ENCODE measurements around the gene CCL15.
"Not testable (repeated sequence)": the region's sequence is repeated elsewhere in the genome, so short reads cannot be mapped to it uniquely, and the experiment has no call there.

Gene CCL15

GRCh38 chr17:36024106-36024869 lies 22.9 kb upstream of the CCL15 start:
- Histone ChIP-seq H3K9ac (ENCODE audit: insufficient read length, low read depth) (no peak overlapping the region), H3K4me3 (ENCODE audit: insufficient read length, low read depth) (no peak overlapping the region), H3K9me3 (ENCODE audit: insufficient read depth, low read length) (no peaks in the 10 kb centered on the region; the same call in 1 of the 2 replicates), H3K27me3 (ENCODE audit: insufficient read depth, insufficient read length) (no peaks in the 10 kb centered on the region), H3K4me1 (ENCODE audit: insufficient read depth, insufficient read length) (no peaks in the 10 kb centered on the region), H3K36me3 (ENCODE audit: insufficient read depth, insufficient read length, low read length) (no peaks in the 10 kb centered on the region)
- DNase-seq (ENCODE audit: low read depth, low spot score): no peak
- TF ChIP-seq YY1 (IDR thresholded peaks at IDR 0.05; ENCODE audit: insufficient read depth, insufficient read length) (no peak), SUZ12 (IDR thresholded peaks at IDR 0.05; ENCODE audit: extremely low read depth, insufficient read depth, insufficient read length) (no peak), ZNF274 (IDR thresholded peaks at IDR 0.05; ENCODE audit: low read depth, low read length) (no peak)

DNA sequence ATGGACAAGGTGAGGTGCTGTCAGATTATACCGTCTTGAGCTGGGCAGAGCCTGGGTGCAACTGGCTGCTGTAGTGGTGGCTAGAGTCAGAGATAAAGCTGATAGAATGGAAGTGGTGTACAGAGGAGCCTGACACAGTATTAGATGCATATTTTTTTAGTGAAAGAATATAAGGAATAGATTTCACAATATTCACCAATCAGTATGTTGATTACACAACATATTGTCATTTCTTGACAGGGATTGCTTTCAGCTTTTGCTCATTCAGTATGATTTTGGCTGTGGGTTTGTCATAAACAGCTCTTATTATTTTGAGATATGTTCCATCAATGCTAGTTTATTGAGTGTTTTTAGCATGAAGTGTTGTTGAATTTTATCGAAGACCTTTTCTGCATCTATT lies 18.1 kb upstream of the CCL15 start:
- Histone ChIP-seq H3K4me3 (ENCODE audit: insufficient read length, low read depth) (no peak overlapping the region), H3K27me3 (ENCODE audit: insufficient read depth, insufficient read length) (no peaks in the 10 kb centered on the region), H3K36me3 (ENCODE audit: insufficient read depth, insufficient read length, low read length) (no peaks in the 10 kb centered on the region), H3K4me1 (ENCODE audit: insufficient read depth, insufficient read length) (no peaks in the 10 kb centered on the region), H3K9ac (ENCODE audit: insufficient read length, low read depth) (no peak overlapping the region), H3K9me3 (ENCODE audit: insufficient read depth, low read length) (no peaks in the 10 kb centered on the region; the same call in 1 of the 2 replicates)
- TF ChIP-seq SUZ12 (IDR thresholded peaks at IDR 0.05; ENCODE audit: extremely low read depth, insufficient read depth, insufficient read length): no peak
- no peak for TF ChIP-seq YY1 (IDR thresholded peaks at IDR 0.05; ENCODE audit: insufficient read depth, insufficient read length)
- no peak for TF ChIP-seq ZNF274 (IDR thresholded peaks at IDR 0.05; ENCODE audit: low read depth, low read length)
- no peak for DNase-seq (ENCODE audit: low read depth, low spot score)

DNA sequence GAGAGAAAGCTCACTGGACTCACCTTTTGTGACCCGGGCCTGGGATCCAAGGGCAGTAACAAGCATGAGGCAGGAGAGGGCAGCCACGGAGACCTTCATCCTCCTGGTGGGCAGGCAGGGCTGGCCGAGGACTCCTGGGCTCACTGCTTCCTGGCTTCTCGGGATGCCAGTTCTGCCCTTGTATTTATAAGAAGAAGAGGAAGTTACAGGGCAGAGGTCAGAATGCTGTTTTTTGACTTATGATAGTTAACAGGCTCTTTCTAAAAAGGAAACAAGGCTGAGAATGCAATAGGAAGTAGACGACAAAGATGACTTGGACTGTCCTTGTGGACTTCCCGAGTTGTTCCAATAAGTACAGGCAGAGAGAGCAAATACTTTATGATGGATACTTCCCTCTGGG lies 16.4 kb upstream of the CCL15 start, which contains the start of gene CCL23:
Gene CCL23 (minus strand): TSS at position 174 of the 400 bp plus-strand sequence. CDS start 75 bp downstream, at position 99.
- H3K9ac ChIP-seq (ENCODE audit: insufficient read length, low read depth): no peak within 1 kb of the TSS
- TF ChIP-seq SUZ12 (IDR thresholded peaks at IDR 0.05; ENCODE audit: extremely low read depth, insufficient read depth, insufficient read length) (no peak), ZNF274 (IDR thresholded peaks at IDR 0.05; ENCODE audit: low read depth, low read length) (no peak), YY1 (IDR thresholded peaks at IDR 0.05; ENCODE audit: insufficient read depth, insufficient read length) (no peak)
- no peaks in the 10 kb centered on the region for H3K36me3 ChIP-seq (ENCODE audit: insufficient read depth, insufficient read length, low read length)
- no peak within 1 kb of the TSS for H3K4me3 ChIP-seq (ENCODE audit: insufficient read length, low read depth)
- no peaks in the 10 kb centered on the region for H3K27me3 ChIP-seq (ENCODE audit: insufficient read depth, insufficient read length)
- no peak for DNase-seq (ENCODE audit: low read depth, low spot score)
- no peaks in the 10 kb centered on the region for H3K9me3 ChIP-seq (ENCODE audit: insufficient read depth, low read length)
- H3K4me1 ChIP-seq (ENCODE audit: insufficient read depth, insufficient read length): no peaks in the 10 kb centered on the region

DNA sequence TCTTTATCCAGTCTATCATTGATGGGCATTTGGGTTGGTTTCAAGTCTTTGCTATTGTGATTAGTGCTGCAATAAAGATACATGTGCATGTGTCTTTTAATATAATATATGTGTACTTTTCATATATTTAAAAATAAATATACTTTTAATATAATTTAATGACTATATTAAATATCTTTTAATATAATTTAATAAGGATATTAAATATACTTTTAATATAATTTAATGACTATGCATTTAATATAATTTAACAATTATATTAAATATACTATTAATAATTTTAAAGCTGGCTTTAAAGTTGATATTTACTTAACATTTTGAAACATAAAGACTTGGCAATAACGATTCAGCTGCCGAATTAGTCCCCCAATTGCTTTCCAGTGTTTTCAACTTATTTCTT lies 15.2 kb upstream of the CCL15 start:
- no peaks in the 10 kb centered on the region for H3K27me3 ChIP-seq (ENCODE audit: insufficient read depth, insufficient read length)
- 0 out of 2 replicates have a peak, but pooled peaks cover 6% of the 10 kb centered on the region for H3K9me3 ChIP-seq (ENCODE audit: insufficient read depth, low read length)
- no peak for TF ChIP-seq ZNF274 (IDR thresholded peaks at IDR 0.05; ENCODE audit: low read depth, low read length)
- TF ChIP-seq YY1 (IDR thresholded peaks at IDR 0.05; ENCODE audit: insufficient read depth, insufficient read length): no peak
- TF ChIP-seq SUZ12 (IDR thresholded peaks at IDR 0.05; ENCODE audit: extremely low read depth, insufficient read depth, insufficient read length): no peak
- no peaks in the 10 kb centered on the region for H3K4me1 ChIP-seq (ENCODE audit: insufficient read depth, insufficient read length)
- H3K36me3 ChIP-seq (ENCODE audit: insufficient read depth, insufficient read length, low read length): no peaks in the 10 kb centered on the region
- H3K4me3 ChIP-seq (ENCODE audit: insufficient read length, low read depth): no peak overlapping the region
- DNase-seq (ENCODE audit: low read depth, low spot score): no peak
- no peak overlapping the region for H3K9ac ChIP-seq (ENCODE audit: insufficient read length, low read depth)

GRCh38 chr17:36015895-36016294 lies 14.5 kb upstream of the CCL15 start:
- H3K9me3 ChIP-seq (ENCODE audit: insufficient read depth, low read length); H3K4me1 ChIP-seq (ENCODE audit: insufficient read depth, insufficient read length); H3K4me3 ChIP-seq (ENCODE audit: insufficient read length, low read depth); H3K27me3 ChIP-seq (ENCODE audit: insufficient read depth, insufficient read length); H3K9ac ChIP-seq (ENCODE audit: insufficient read length, low read depth); H3K36me3 ChIP-seq (ENCODE audit: insufficient read depth, insufficient read length, low read length); DNase-seq (ENCODE audit: low read depth, low spot score): not testable (repeated sequence)

DNA sequence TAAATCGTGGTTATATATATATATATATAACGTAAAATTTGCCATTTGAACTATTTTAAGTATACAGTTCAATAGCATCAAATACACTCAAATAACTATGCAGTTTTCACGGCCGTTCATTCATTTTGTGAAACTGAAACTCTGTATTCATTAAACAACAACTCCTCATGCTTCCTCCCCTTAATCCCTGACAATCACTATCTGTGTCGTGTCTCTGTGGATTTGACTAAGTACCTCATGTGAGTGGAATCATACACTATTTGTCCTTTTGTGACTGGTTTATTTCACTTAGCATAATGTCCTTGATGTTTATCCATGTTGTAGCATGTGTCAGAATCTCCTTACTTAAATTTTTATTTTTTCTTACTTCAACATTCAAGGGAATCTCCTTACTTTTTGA lies 13.6 kb upstream of the CCL15 start:
- no peaks in the 10 kb centered on the region for H3K27me3 ChIP-seq (ENCODE audit: insufficient read depth, insufficient read length)
- H3K36me3 ChIP-seq (ENCODE audit: insufficient read depth, insufficient read length, low read length): no peaks in the 10 kb centered on the region
- H3K9ac ChIP-seq (ENCODE audit: insufficient read length, low read depth): no peak overlapping the region
- H3K9me3 ChIP-seq (ENCODE audit: insufficient read depth, low read length): peaks cover 11% of the 10 kb centered on the region; the same call in 1 of the 2 replicates
- H3K4me3 ChIP-seq (ENCODE audit: insufficient read length, low read depth): no peak overlapping the region
- DNase-seq (ENCODE audit: low read depth, low spot score): no peak
- TF ChIP-seq YY1 (IDR thresholded peaks at IDR 0.05; ENCODE audit: insufficient read depth, insufficient read length): no peak
- TF ChIP-seq ZNF274 (IDR thresholded peaks at IDR 0.05; ENCODE audit: low read depth, low read length): no peak
- no peak for TF ChIP-seq SUZ12 (IDR thresholded peaks at IDR 0.05; ENCODE audit: extremely low read depth, insufficient read depth, insufficient read length)
- H3K4me1 ChIP-seq (ENCODE audit: insufficient read depth, insufficient read length): no peaks in the 10 kb centered on the region

- TF ChIP-seq YY1 (IDR thresholded peaks at IDR 0.05; ENCODE audit: insufficient read depth, insufficient read length): no peak
- no peak for TF ChIP-seq ZNF274 (IDR thresholded peaks at IDR 0.05; ENCODE audit: low read depth, low read length)
- TF ChIP-seq SUZ12 (IDR thresholded peaks at IDR 0.05; ENCODE audit: extremely low read depth, insufficient read depth, insufficient read length): no peak
- Histone ChIP-seq H3K27me3 (ENCODE audit: insufficient read depth, insufficient read length) (no peaks in the 10 kb centered on the region), H3K9ac (ENCODE audit: insufficient read length, low read depth) (no peak overlapping the region), H3K4me3 (ENCODE audit: insufficient read length, low read depth) (no peak overlapping the region), H3K4me1 (ENCODE audit: insufficient read depth, insufficient read length) (no peaks in the 10 kb centered on the region), H3K36me3 (ENCODE audit: insufficient read depth, insufficient read length, low read length) (no peaks in the 10 kb centered on the region), H3K9me3 (ENCODE audit: insufficient read depth, low read length) (peaks cover 28% of the 10 kb centered on the region; the same call in 1 of the 2 replicates)
- DNase-seq (ENCODE audit: low read depth, low spot score): no peak
Observed at GRCh38 chr17:36011201-36011600, 9.8 kb upstream of the CCL15 start.

Data from NT2/D1 (cell line).